ES-I3 (cell line): Measurements from ENCODE around the gene HMGCS2.
A peak's percentile ranks its signal among the peaks of the same experiment; 100 is the strongest.
"Not testable (repeated sequence)": the region's sequence is repeated elsewhere in the genome, so short reads cannot be mapped to it uniquely, and the experiment has no call there.

Experiments used
- H3K36me3 ChIP-seq: 2 replicates; pipeline ENCODE4 v1.6.1; 2013; ENCODE audit warnings: mild to moderate bottlenecking, low read length, control low read depth, moderate library complexity; ENCODE audit not compliant: insufficient read depth
- H3K4me1 ChIP-seq: 2 replicates; pipeline ENCODE4 v1.6.1; 2013; ENCODE audit warnings: mild to moderate bottlenecking, control low read depth, low read length; ENCODE audit not compliant: insufficient read depth
- H3K9ac ChIP-seq: 2 replicates; pipeline ENCODE4 v1.6.1; 2013; ENCODE audit warnings: low read depth, mild to moderate bottlenecking, low read length, moderate library complexity
- H3K9me3 ChIP-seq: 2 replicates; pipeline ENCODE4 v1.6.1; 2013; ENCODE audit warnings: mild to moderate bottlenecking, low read length, moderate library complexity; ENCODE audit not compliant: control insufficient read depth, insufficient read depth

Gene HMGCS2

DNA sequence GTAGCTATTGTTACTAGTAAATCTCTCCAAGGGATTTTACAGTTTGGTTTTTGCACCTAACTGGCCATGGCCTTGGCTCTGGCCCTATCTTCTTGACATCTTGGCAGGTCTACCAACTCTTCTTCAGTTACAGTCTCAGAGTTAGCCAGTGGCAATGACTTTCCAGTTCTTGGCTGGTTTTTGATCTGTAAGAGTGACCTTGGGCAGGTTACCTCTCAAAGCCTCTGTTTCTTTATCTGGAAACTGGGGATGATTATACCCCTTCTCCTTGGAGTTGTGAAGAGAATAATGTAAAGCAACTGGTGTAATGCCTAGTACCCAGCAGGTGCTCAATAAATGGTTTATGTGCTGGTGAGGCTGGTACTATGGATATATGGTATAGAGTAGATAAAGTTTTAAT, 50.3 kb downstream of the HMGCS2 start:
- Histone ChIP-seq H3K36me3 (peaks cover 23% of the 10 kb centered on the region), H3K4me1 (peaks cover 20% of the 10 kb centered on the region), H3K9ac (no peak overlapping the region), H3K9me3 (no peaks in the 10 kb centered on the region)

DNA sequence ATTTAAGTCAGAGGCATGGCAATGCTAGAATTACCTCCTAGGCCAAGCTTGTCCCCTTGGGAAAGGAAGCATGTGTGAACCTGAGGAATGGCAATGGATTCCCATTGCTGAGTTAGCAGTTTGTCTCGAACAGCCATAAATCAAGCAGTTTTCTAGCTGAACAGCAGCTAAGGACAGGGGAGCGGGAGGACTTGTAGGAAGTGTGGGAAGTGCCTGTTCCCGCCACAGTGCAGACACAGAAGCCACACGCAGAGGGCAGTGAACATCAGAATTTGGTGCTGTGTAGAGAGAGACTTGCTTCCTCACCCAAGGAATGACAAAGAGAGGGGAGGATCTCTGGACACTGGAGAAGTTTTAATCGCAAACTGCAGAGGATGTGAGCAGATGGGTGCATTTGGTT, 53.2 kb downstream of the HMGCS2 start:
- no peak overlapping the region for H3K9ac ChIP-seq
- H3K4me1 ChIP-seq, result peaks cover 20% of the 10 kb centered on the region
- H3K9me3 ChIP-seq, result no peaks in the 10 kb centered on the region; the same call in 1 of the 2 replicates
- H3K36me3 ChIP-seq, result peaks cover 4% of the 10 kb centered on the region

DNA sequence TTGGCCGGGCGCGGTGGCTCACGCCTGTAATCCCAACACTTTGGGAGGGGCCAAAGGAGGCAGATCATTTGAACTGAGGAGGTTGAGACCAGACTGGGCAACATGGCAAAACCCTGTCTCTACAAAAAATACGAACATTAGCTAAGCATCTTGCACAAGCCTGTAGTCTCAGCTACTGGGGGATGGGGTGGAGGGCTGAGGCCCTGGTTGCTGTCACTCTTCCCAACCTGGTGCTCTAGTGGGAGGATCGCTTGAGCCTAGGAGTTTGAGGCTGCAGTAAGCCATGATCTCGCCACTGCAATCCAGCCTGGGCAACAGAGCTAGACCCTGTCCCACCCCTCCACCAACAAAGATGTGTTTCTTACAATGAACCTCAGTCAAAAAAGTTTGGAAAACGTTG, 54.1 kb downstream of the HMGCS2 start:
- peak overlapping the region; percentile 87; the same call in 1 of the 2 replicates for H3K9ac ChIP-seq
- no peaks in the 10 kb centered on the region; the same call in 1 of the 2 replicates for H3K36me3 ChIP-seq
- H3K9me3 ChIP-seq, result no peaks in the 10 kb centered on the region; the same call in 1 of the 2 replicates
- H3K4me1 ChIP-seq, result peaks cover 20% of the 10 kb centered on the region

DNA sequence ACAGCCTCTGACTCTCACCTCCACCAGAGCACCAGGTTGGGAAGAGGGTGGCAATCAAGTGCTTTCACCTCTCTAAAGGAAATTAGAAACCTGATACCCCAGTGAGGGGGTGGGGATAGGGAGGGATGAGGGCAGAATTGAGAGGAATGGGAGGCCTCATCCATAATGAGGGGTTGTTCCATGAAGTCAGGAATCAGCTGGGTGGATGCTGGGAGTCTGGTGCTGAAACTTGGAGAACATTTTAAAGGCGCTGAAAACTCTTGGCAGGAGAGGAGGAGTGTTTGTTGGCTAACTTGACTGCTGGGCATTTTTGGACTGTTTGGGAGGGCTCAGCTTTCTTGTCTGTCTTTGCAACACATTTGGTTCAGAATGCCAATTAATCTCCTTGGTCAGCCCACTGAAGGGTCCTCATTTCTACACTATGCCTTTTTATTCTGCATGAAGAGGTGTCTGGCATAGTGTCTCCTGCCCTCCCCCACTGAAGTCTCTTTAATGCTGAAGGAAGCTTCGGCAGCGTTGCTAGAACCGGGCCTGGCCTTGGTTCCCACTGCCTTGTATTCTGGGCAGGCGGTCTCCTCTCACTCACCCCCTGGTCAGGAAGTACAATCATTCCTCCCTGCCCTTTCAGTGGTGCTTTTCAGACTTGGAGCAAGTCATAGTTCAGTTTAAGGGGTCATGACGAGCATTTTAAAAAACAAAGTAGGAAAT, 54.8 kb downstream of the HMGCS2 start:
- Histone ChIP-seq H3K36me3 (no peaks in the 10 kb centered on the region), H3K4me1 (peaks cover 20% of the 10 kb centered on the region), H3K9me3 (no peaks in the 10 kb centered on the region; the same call in 1 of the 2 replicates), H3K9ac (peak overlapping the region; percentile 87)

DNA sequence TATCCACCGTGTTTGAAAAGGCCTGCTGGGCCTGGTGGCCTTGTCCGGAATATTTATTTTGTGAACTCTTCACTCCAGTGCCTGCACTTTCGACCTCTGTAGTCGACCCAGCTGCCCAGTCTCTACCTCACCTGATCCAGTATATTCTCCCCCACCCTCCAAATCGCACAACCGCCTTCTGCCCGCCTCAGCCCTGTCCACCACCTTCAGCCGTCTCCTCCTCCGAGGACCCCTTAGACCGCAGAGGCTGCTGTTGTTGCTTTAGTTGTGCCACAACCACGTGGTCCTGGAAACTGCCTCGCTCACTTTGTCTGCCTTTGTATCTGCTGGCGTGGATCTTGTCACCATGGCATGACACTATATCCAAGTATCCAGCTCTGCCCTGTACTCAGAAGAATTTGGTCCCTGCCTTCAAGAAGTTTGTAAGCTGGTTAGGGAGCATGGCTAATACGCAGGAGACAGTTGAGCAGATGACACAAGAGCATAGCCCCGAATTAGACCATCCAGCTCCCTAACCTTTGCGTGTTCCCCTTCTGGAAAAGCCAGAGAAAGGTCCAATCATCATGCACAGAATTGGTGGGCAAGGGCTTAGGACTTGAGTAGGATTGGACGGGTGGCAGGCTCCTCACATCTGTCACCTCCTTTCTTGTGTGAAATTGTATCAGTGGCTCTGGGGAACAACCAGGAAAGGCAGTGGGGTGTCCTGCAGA, 55.5 kb downstream of the HMGCS2 start:
- peaks cover 20% of the 10 kb centered on the region for H3K4me1 ChIP-seq
- peak overlapping the region; percentile 87 for H3K9ac ChIP-seq

GRCh38 chr1:119712342-119713038, 56.2 kb downstream of the HMGCS2 start:
- peaks cover 20% of the 10 kb centered on the region for H3K4me1 ChIP-seq
- H3K9ac ChIP-seq, result peak overlapping the region; percentile 100
- no peaks in the 10 kb centered on the region; the same call in 1 of the 2 replicates for H3K9me3 ChIP-seq
- no peaks in the 10 kb centered on the region for H3K36me3 ChIP-seq

More for the DNA sequence above, 55.5 kb downstream of the HMGCS2 start:
- H3K36me3 ChIP-seq, result no peaks in the 10 kb centered on the region
- no peaks in the 10 kb centered on the region; the same call in 1 of the 2 replicates for H3K9me3 ChIP-seq

DNA sequence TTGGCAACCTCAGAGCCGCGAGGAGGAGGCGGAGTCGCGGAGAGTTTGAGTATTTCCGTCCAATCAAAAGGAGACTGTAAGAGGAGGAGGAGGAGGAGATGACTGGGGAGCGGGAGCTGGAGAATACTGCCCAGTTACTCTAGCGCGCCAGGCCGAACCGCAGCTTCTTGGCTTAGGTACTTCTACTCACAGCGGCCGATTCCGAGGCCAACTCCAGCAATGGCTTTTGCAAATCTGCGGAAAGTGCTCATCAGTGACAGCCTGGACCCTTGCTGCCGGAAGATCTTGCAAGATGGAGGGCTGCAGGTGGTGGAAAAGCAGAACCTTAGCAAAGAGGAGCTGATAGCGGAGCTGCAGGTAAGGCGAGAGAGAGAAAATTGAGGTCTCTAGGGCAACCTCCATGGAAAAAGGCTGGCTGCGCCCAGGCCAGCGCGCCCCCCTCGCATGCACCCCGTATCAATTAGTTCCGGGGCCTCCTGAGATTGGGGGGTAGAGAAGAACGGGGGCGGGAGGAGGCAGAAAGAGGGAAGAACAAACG, 56.8 kb downstream of the HMGCS2 start, which contains the start of gene PHGDH:
Gene PHGDH (plus strand): TSS at position 131 of the 538 bp plus-strand sequence. CDS start 89 bp downstream, at position 220.
- Histone ChIP-seq H3K4me1 (peaks cover 20% of the 10 kb centered on the region), H3K9ac (peak within 1 kb of the TSS; percentile 100), H3K36me3 (no peaks in the 10 kb centered on the region), H3K9me3 (no peaks in the 10 kb centered on the region; the same call in 1 of the 2 replicates)

DNA sequence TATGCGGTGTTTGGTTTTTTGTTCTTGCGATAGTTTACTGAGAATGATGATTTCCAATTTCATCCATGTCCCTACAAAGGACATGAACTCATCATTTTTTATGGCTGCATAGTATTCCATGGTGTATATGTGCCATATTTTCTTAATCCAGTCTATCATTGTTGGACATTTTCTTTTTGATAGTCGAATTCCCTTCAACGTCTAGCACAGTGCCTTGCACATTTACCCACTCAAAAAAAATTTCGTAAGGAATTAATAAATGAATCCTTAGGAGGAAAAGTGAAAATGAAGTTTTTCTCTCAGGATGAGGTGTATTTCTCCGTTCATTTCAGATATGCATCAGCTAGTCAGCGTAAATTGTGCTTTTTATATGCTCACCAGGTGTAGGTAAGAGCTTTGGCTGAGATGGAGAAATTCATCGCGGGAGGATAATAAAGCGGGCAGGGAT, 57.3 kb downstream of the HMGCS2 start:
- Histone ChIP-seq H3K4me1 (peaks cover 20% of the 10 kb centered on the region), H3K9ac (peak overlapping the region; percentile 100; the same call in 1 of the 2 replicates)
- H3K36me3 ChIP-seq, H3K9me3 ChIP-seq: not testable (repeated sequence)

DNA sequence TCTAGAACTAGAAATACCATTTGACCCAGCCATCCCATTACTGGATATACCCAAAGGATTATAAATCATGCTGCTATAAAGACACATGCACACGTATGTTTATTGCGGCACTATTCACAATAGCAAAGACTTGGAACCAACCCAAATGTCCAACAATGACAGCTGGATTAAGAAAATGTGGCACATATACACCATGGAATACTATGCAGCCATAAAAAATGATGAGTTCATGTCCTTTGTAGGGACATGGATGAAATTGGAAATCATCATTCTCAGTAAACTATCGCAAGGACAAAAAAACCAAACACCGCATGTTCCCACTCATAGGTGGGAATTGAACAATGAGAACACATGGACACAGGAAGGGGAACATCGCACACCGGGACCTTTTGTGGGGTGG, 62.1 kb downstream of the HMGCS2 start:
- not testable (repeated sequence) for H3K9ac ChIP-seq, H3K36me3 ChIP-seq, H3K4me1 ChIP-seq, H3K9me3 ChIP-seq

DNA sequence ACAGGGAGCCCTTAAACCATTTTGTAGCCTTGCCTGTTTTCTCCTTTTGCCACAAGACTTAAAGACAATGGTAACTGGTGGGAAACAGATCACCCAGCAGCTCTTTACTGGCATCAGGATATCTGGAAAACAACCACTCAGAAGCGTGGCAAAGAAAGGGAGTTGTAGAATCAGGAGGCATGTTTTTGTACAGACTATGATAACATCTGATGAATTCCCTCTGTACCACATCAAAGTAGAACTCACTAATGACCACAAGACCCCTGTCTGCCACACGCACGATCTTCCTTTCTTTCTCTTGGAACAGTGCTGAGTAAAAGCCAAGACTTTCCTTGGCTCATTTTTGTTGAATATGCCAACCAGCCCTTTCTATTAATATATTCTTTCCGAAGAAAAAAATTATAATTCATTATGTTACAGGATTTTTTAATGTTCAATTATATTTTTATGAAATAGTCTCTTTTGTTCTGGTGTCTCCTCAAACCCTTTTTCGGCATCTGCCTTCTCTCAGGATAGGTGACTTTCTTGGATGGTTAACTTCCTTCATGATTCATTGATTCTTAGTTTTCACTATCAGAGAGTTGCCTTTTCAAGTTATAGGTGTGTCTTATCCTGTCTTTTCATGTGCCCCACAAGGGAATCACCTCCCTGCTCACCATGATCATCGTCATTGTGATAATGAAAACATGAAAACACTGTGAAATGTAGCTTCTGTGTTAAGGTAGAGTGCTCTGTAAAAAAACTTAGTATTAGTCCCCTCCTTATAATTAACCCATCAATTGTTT, 64.8 kb downstream of the HMGCS2 start:
- Histone ChIP-seq H3K4me1 (no peaks in the 10 kb centered on the region), H3K9ac (no peak overlapping the region), H3K9me3 (peaks cover 3% of the 10 kb centered on the region), H3K36me3 (no peaks in the 10 kb centered on the region)

DNA sequence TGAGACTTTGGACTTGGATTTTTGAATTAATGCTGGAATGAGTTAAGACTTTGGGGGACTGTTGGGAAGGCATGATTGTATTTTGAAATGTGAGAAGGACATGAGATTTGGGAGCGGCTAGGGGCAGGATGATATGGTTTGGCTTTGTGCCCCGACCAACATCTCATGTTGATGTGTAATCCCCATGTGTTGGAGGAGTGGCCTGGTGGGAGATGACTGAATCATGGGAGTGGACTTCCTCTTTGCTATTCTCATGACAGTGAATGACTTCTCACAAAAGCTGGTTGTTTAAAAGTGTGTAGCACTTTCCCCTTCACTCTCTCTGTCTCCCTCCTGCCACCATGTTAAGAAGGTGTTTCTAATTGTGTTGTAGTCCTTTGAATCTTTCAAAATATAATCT, 66.3 kb downstream of the HMGCS2 start:
- H3K9ac ChIP-seq, result no peak overlapping the region
- no peaks in the 10 kb centered on the region for H3K36me3 ChIP-seq
- peaks cover 3% of the 10 kb centered on the region for H3K9me3 ChIP-seq
- no peaks in the 10 kb centered on the region for H3K4me1 ChIP-seq

DNA sequence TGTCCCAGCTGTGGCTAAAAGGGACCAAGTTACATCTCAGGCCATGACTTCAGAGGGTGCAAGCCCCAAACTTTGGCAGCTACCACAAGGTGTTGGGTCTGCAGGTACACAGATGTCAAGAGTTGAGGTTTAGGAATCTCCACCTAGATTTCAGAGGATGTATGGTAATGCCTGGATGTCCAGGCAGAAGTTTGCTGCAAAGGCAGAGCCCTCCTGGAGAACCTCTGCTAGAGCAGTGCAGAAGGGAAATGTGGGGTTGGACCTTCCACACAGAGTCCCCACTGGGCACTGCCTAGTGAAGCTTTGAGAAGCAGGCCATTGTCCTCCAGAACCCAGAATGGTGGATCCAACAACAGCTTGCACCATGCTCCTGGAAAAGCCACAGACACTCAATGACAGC, 67.0 kb downstream of the HMGCS2 start:
- no peak overlapping the region for H3K9ac ChIP-seq
- no peaks in the 10 kb centered on the region for H3K4me1 ChIP-seq
- peaks cover 3% of the 10 kb centered on the region for H3K9me3 ChIP-seq
- no peaks in the 10 kb centered on the region for H3K36me3 ChIP-seq

GRCh38 chr1:119700326-119700725, 68.4 kb downstream of the HMGCS2 start:
- Histone ChIP-seq H3K9ac (no peak overlapping the region), H3K9me3 (peaks cover 3% of the 10 kb centered on the region), H3K4me1 (no peaks in the 10 kb centered on the region), H3K36me3 (no peaks in the 10 kb centered on the region)
